GM10266 (cell line): ENCODE results near the gene USP2.

Experiments used
- DNase-seq: peaks from one replicate; pipeline ENCODE4 v3.0.0; 2012; ENCODE audit errors: extremely low spot score
- TF ChIP-seq, protein P1 (sequence below): IDR thresholded peaks from 2 replicates; pipeline ENCODE4 v1.5.1; 2012; ENCODE audit warnings: mild to moderate bottlenecking, low read depth; ENCODE audit not compliant: control insufficient read depth, insufficient read depth; ENCODE audit errors: missing control alignments

Gene USP2

GRCh38 chr11:119377112-119377901, 4.2 kb downstream of the USP2 start:
- TF ChIP-seq, protein P1, sequence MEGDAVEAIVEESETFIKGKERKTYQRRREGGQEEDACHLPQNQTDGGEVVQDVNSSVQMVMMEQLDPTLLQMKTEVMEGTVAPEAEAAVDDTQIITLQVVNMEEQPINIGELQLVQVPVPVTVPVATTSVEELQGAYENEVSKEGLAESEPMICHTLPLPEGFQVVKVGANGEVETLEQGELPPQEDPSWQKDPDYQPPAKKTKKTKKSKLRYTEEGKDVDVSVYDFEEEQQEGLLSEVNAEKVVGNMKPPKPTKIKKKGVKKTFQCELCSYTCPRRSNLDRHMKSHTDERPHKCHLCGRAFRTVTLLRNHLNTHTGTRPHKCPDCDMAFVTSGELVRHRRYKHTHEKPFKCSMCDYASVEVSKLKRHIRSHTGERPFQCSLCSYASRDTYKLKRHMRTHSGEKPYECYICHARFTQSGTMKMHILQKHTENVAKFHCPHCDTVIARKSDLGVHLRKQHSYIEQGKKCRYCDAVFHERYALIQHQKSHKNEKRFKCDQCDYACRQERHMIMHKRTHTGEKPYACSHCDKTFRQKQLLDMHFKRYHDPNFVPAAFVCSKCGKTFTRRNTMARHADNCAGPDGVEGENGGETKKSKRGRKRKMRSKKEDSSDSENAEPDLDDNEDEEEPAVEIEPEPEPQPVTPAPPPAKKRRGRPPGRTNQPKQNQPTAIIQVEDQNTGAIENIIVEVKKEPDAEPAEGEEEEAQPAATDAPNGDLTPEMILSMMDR, result no peak
- no peak for DNase-seq

- no peak for DNase-seq
- TF ChIP-seq, protein P1, result no peak
These were observed 5.2 kb downstream of the USP2 start for GRCh38 chr11:119376197-119376847.

DNA sequence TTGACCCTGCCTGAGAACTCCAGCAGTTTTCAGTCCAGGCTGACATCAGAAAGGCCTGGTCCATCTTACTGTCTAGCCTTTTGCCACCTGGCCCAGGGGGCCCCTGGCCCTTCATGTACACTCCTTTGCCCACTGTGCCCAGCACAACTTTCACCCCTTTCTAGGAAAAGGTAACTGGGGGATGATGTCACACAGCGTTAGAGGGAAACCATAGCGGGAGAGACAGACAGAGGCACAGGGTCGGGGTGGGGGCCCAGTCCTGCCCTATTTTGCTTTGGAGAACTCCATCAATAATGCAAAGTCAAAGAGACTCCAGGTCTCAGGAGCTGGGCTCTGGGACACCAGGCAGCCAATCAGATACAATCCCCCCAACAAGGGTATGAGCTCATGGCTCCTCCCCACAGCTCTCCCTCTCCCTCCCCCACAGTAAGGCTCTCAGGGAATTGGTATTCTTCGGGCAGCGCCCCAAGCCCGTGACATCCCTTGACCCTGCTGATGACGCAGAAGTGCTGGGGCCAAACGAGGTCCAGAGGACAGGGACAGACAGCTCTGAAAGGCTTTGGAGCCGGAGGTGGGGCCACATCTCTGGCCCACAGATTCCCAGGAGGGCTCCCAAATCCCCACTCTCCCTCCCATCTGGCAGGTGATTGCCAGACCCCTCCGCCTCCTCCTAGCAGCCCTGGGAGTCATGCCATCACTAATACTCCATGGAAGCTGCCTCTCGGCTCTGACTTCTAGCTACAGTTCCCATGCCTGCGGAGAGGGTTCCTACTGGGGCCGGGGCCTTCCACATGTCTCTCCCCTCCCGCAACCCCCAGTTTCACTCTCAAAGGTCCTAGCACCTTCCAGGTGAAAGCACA, 5.9 kb downstream of the USP2 start:
- DNase-seq, result no peak
- TF ChIP-seq, protein P1, result no peak

- TF ChIP-seq, protein P1, result no peak
- DNase-seq, result no peak
These were observed 6.7 kb downstream of the USP2 start for GRCh38 chr11:119374632-119375336.

DNA sequence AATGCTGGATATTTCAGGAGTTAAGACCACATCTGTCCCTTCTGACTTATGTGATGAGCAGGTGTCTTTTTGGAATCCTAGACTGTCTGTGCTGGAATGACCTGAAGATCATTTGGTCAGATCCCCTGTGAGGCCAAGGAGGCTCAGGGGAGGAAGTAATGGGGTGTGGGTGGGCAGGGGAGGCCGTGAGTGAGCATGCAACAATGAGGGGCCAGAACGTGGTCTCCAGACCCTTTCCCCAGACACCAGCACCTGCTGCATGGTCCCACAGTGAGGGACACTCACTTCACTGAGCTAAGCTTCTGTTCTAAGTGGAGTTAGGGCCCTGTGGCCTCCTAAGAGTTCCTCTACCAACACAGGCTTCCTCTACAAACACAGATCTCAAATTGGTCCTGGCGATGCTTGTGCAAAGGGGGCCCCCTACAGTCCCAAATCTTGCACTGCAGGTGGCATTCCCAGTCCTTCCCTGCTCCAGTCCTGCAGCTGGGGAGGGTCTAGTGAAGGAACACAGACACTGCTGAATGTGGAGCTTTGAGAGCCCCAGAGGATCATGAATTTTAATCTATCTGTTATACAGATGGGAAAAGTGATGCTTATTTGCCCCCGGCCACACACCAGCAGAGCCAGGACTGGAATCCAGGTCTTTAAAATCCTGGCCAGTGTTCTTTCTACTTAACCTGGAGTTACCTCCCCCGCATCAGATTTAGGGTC, 7.4 kb downstream of the USP2 start:
- TF ChIP-seq, protein P1, result peak; percentile 77
- peak; percentile 59 for DNase-seq
